HTERT RPE-1 (cell line): ENCODE results near the gene TMEM255B.

Source experiments
- in situ Hi-C: fragments of 300-500 bp; cut with MboI; formaldehyde crosslinking; loops from 4 replicates; pipeline ENCODE4 v1.14.3; 2020; ENCODE audit warnings: low sequenced_read_pairs

The TMEM255B gene

DNA sequence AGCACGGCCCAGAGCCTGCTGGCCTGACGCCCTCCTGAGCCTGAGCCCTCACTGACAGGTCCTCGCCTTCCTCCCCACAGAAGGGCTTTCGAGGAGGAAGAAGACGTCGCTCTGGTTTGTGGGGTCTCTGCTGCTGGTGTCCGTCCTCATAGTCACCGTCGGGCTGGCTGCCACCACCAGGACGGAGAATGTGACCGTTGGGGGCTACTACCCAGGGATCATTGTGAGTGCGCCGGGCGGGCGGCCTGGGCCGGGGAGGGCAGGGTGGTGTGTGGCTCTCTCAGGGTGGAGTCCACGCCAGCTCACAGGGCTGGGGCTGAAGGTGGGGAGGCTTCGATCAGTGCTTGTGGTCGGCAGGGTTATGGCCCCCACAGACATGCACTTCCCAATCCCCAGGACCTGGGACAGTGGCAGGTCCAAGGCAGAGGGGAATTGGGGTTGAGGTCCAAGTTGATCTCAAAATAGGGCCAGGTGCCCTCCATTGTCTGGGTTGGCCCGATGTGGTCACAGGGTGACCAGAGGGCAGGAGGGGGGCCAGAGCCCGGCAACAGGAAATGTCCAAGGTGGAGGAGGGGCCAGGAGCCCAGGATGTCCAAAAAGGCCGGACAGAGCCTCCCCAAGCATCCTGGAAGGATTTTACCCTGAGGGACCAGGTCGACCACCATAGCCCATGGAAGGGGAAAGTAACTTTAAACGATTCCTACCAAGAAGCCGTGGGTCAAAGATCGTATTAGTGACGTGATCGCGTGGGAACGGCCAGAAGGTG lies 7.2 kb downstream of the TMEM255B start:
- in situ Hi-C loops: no loop called here

DNA sequence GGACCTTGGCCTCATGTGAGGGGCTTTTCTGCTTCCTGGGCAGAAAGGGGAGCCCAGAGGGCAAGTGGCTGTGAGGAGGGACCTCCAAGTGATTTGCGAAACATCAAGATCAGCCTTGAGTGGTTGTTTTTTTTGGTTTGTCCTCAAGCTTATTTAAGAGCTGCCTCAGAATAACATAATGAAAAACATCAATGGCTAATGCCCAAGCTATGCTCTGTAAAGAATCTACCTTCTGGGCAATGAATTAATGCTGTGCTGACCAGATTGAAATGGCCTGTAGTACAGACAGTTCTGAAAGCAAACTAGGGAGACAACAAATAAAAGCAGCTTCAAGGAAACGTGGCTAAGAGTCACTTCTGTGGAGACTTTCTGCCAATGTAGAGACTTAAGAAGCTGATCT lies 8.3 kb downstream of the TMEM255B start:
- in situ Hi-C loops: no loop called here

DNA sequence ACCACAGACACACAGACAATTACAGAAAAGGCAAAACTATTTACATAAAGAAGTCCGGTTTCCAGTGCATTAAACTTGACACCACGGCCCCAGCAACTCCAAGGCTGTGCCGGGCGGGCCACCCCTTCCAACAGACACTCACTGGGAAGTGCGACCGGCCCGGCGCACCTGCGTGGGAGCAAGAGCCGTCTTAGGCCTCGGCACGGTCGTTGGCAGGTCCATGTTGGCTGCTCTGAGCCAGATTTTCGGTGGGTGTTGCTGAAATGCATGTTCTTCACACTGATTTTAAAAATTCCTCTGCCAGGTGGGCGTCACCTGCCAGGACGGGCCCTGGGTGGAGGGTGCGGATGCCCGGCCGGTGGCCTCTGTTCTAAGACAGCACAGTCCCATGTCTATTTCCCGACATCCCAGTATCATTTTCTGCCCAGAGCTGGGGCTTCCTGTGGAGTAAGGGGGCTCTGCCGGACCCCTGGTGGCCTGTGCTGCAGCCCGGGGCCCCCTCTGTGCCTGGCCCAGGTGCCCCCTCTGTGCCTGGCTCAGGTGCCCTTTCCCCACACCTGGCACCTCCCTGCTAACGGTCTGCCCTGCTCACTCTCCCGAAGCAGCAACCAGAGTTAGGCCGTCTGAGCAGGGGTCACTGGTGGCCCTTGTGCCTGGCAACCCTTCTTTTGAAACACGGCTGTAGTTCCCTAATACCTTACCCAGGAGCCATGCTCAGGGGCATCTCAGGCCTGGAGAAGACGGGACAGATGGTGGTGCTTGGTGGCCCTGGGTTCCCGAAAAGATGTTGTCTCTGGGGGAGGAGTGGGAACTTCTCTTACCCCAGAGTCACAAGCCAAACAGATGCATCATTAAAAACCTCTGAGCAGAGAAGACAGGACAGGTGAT lies 9.2 kb downstream of the TMEM255B start:
- in situ Hi-C loops: no loop called here

DNA sequence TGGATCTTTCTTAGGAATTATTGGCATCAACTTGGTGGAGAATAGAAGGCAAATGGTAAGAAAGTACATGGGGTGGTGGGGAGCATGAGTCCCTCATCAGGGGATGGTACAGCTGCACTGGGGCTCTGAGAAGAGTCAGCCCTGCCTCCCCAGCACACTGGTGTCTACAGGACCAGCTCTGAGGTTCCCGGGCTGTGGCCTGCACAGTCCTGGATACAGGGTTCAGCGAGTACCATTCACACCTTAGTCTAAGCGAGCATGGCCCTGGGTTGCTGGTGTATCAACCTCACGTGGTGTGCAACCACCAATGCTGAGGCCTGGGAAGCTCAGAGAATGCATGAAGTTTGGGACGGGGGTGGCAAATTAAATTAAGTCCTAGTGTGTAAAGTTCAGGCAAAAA lies 10.1 kb downstream of the TMEM255B start:
- in situ Hi-C loops: no loop called here

DNA sequence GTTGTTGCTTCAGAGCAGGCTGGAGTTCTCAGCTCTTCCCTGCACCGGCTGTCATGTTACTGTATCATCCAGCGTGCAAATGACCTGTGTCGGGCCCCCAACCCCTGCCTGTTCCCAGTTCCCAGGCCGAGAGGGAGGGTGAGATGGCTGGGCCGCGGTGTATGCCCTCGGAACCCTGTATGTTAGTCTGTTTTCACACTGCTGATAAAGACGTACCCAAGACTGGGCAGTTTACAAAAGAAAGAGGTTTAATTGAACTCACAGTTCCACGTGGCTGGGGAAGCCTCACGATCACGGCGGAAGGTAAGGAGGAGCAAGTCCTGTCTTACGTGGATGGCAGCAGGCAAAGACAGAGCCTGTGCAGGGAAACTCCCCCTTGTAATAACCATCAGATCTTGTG lies 10.9 kb downstream of the TMEM255B start:
- in situ Hi-C loops: no loop called here

DNA sequence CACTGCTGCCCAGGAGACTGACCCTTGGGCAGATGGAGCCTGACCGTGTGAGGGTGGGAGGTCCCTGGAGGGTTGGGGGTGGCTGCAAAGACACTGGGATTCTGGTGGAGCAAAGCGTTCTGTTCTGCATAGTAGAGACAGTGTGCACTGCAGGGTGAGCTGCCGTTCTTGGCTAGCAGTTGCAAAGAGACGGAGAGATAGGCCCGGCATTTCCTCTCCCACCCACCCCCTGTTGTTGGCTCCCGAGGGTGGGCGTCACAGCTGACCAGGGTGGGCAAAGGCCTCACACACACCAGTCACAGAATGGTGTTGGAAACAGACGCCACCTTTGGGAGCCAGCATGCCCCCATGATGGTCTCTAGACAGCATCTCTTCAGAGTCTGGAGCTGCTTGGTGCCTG lies 11.4 kb downstream of the TMEM255B start:
- in situ Hi-C loops: no loop called here

DNA sequence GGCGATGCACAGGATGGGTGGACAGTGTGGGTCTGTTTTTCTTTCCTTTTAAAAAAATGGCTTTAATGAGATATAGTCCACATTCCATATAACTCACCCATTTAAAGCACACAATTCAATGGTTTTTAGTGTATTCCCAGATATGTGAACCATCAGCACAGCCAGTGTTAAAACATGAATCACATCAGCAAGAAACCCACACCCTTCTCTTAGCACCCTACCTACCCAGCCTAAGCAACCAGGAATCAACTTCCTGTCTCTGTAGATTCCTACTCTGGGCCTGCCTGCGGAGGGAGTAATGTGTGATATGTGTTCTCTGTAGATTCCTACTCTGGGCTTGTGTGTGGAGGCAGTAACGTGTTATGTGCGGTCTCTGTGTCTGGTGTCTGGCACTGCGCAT lies 11.9 kb downstream of the TMEM255B start:
- in situ Hi-C loops: no loop called here

DNA sequence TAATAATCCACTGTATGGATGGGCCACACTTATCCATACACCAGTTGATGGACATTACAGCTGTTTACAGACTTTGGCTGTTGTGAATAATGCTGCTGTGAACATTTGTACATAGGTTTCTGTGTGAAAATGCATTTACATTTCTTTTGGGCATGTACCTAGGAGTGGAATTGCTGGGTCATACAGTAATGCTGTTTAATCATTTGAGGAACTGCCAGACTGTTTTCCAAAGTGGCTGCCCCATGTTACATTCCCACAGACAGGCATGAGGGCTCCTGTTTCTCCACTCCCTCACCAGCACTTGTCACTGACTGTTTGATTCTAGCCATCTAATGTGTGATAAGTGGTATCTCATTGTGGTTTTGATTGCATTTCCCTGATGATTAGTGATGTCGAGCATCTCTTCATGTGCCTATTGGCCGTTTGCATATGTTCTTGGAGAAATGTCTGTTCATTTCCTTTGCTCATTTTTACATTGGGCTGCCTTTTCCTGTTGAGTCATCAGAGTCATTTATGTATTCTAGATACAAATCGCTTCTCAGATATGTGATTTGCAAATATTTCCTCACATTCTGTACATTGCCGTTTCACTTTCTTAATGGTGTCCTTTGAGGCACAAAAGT lies 12.8 kb downstream of the TMEM255B start:
- in situ Hi-C loops: no loop called here

DNA sequence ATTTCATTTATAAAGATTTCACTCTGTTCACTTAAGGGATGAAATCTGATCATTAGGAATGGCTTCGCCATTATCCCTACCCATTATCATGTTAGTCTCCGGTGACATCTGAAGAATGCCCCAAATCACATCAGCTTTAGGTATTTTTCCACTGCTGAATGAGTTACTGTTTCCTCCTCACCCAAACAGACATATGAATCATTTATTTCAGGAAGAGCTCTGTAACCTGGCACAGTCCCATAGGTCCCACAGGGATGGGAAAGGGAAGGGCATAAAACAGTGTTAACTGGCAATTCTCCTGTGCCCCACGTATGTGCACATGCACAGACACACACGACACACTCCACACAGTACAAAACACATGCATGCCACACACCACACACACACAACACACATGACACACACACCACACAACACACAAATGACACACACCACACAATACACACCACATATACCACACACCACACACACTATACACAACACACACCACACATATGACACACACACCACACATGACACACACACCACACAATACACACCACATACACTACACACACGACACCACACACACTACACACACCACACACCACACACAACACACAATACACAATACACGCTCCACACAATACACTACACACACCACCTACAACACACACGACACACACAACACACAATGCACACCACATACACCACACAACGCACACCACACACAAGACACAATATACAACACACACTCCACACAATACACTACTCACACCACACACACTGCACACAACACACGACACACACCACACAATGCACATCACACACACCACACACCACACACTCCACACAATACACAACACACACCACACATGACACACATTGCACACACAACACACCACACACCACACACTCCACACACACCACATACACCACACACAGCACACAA lies 15.4 kb downstream of the TMEM255B start:
- in situ Hi-C loops: no loop called here

DNA sequence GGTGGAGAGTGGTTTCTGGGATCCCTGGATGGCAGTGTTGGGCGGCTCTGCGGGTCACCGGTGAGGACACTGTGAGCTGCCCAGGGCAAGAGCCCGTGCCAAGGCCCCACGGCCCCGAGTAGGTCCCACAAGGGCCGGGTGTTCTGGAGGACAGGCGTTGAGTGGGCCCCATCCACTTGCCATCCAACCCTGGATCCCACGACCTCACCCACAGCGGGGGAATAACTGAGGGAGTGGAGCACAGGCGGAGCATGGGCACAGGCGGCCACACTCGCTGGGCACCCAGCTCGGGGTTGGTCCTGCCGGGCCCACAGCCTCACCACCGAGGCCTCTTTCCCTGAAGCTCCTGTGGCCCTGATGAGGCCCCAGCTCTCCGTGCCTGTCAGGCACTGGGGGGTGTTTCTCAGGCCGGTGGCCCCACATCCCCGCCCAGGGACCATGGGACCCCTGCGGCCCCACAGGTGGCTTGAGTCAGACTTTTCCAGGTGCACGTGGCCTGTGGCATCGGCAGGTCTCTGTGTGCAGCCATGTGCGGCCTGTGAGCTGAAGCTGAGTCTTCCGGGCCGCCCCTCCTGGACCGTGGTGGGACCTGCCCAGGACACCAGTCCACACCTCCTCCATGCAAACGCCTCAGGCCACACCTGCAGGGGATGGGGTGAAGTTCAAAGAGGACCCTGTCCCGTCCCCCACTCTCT lies 16.6 kb downstream of the TMEM255B start:
- in situ Hi-C loops: no loop called here

DNA sequence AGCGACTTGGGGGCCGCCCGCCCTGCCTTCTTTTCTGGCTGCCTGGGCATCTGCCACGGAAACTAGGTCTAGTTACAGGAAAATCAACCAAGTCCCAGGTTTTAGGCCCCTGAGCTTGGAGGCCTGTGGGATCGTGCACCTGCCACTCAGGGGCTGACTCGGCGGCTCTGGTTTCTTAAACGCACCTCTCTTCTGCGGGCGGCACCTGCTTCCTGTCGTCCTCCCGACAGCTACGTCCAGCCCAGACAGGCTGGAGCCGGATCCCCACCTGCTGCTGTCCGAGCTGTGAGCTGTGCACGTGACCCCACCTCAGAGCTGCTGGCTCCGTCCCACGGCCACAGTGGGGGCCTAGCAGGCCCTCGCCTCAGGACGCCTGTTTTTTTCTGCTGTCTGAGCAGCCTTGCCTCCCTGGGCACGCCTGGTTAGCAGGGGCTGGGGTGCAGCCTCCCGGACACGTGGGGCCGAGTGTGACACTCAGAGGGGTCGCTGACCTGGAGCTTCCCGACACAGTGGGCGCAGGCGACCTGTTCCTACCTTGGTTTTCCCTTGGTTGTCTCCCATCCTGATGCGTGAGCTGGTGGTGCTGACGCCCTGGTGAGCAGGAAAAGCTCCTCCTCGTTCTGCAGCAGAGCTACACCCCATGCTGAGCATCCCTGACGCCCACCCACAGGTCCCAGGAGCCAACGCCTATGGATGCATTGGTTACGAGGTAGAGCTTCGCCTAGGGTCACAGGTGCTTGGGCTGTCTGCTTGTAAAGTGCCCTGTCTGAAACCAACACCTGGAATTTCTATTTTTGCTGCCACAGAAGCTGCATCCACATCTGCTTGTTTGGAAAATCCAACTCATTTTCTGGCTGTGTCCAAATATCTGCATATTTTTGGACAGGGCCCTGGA lies 17.5 kb downstream of the TMEM255B start:
- in situ Hi-C loops: no loop called here

DNA sequence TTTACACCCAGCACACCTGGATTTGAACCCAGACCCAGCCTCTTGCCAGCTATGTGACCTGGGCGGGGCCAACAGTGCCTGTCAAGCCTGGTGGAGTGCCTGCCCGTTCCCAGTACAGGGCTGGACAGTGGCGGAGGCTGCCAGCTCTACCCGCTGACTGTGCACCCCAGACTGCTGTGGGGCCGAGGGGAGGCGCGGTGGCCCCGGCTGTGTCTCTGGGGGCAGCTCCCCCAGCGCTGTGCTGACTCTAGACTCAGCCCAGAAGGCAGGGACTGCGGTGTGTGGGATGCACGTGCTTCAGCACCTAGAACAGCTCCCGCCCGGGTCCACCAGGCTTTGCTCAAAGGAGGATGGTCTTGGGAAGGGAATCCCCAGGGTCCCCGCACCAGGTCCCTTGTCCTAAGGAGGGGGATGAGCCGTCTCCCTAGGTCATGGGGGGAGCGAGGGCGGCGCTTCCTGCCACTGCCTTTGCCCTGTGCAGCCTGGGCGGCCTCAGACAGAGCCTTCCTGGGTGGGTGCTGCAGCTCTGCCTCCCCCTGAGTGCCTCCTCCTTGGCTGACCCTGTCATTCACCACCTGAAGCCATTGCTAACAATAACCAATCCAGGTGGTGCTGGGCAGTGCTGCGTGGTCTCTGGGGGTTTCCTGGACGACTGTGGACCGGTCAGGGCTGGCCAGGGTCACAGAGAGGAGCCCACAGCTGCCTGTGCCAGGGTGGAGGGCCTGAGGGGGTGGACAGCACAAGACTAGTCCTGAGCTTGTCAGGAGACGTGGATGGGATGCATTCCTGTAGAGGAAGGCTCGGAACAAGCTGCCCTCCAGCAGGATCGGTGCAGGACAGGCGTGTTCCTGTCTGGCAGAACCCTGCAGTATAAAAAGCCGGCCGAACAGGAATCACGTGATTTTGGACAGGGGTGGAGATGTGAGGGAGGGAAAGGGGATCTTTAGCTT lies 18.6 kb downstream of the TMEM255B start:
- in situ Hi-C loops: no loop called here

DNA sequence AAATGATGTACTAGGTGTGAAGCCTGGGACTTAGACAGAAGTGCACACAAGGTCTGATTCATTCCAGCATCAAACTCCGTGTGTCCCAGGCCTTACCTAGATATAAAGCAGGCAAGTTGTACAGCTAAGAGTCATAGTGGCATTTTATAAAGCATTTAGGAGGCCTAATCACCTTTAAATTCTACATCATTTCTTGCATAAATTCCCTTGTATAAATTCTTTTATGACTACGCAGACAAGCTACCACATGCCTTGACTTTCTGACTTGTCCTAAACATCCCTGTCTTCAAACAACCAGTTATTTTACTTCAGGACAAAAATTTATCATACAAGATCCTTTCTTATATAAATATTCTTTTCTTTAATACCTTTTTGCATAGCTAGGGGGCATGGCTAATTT lies 22.5 kb downstream of the TMEM255B start:
- in situ Hi-C loops: no loop called here

DNA sequence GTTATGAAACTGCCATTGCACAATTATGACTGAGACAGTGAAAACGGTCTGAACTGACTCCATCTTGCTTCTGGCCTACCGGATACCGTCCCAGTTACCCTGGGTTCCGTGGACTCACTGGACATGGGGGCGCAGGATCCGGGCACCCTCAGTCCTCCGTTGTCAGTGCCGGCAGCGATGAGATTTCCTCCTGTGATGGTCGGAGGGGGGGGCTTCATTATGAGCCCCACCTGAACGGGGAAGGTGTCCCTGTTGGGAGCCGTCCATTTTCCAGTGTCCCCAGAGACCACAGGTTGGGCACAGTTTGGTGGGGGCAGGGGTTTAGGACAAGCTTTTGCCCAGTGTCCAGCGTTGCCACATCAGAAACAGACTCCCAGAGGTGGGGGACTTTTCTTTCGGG lies 23.4 kb downstream of the TMEM255B start:
- in situ Hi-C loops: no loop called here

DNA sequence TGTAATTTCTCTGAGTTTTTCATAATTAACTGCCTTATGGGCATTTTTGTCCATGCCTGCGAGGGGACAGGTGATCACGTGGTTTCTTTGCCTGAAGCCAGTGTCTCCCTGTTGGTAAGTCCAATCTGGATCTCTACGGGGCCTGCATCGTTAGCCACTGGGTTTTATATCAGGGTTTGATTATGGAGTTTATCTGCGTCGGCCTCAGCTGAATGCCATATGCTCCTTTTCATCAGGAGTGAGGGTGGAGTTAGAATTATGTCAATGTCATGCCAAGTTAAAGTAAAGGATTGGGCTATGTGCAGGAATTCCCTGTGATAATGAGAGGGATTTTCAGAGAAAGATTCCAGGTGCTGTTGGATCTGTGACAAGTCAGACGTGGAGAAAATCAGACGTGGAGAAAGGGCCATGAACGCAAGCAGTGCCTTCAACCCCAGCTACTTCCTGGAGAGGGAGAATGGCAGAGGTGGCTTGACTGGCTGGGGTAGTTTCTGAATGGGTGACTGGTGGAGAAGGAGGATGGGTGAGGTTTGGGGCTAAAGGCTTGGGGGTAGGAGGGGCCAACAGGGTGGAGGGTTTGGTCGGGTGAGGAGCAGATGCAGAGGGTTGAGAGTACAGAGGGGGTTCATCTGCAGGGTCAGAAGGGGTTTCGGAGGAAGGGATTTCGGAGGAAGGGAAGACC lies 24.3 kb downstream of the TMEM255B start:
- in situ Hi-C loops: no loop called here

DNA sequence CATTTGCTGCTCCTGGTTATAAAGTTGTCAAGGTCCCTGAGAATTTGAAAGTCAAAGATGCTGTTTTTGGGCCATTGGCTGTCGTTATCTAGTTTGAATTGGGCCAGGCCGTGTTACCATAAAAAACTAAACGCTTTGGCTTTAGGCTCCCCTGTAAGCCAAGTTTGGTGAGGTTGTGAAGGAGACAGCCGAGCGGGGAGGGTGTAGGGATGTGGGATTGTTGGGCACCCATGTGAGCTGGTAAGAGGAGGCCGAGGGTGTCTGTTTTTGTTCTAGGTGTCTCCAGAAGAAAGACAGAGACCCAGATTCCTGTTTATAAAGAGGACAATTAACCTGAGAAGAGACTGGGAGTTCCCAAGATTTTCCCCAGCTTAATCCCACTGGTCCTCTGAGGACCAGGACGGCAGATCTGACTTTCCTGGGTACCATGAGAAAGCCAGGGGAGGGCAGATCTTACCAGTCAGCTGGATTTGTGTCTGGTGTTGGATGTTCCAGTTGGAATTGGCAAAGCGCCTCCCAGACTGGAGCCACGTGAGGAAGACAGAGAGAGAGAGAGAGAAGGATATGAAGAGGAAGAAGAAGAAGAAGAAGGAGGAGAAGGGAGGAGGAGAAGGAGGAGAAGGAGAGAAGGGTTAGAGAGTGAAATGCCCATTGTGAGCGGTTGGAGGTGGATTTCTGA lies 25.1 kb downstream of the TMEM255B start:
- in situ Hi-C loops: no loop called here

DNA sequence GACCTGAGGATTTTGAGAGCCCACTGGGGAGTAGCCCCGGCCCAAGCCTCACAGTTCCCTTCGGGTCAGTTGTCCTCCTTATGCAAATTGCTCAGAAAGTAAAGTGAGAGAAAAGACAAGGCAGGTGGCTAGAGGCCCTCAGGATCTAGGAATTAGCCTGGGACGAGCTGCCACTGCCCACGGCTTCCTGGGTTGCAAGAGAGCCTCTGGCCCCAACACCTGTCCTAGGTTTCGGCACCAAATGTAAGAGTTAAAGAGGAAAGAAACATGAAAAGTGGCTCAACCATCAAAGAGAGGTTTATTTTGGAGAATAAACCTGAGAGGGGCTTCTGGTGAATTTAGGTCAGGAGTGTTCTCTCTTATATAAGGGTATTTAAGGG lies 25.6 kb downstream of the TMEM255B start:
- in situ Hi-C loops: no loop called here
